GM18511 (cell line): ENCODE data around the gene ETS1.
A peak's percentile ranks its signal among the peaks of the same experiment; 100 is the strongest.

Experiments used
- ATAC-seq: cut with Tn5 transposase; IDR thresholded peaks from one replicate; pipeline ENCODE4 v1.9.1; 2021; ENCODE audit warnings: mild to moderate bottlenecking, moderate library complexity; ENCODE audit not compliant: unreplicated experiment

ETS1 gene

GRCh38 chr11:128504486-128504885 lies 82.9 kb downstream of the ETS1 start:
- ATAC-seq: no peak

GRCh38 chr11:128503245-128503991 lies 83.9 kb downstream of the ETS1 start:
- ATAC-seq: no peak

GRCh38 chr11:128502726-128503125 lies 84.6 kb downstream of the ETS1 start:
- ATAC-seq: no peak

- ATAC-seq: no peak
Measured at GRCh38 chr11:128501632-128502549, 85.5 kb downstream of the ETS1 start.

GRCh38 chr11:128501008-128501407 lies 86.3 kb downstream of the ETS1 start:
- no peak for ATAC-seq

GRCh38 chr11:128500493-128500892 lies 86.9 kb downstream of the ETS1 start:
- no peak for ATAC-seq

GRCh38 chr11:128499613-128500253 lies 87.6 kb downstream of the ETS1 start:
- no peak for ATAC-seq

GRCh38 chr11:128498721-128499245 lies 88.6 kb downstream of the ETS1 start:
- ATAC-seq: no peak

GRCh38 chr11:128497776-128498095 lies 89.6 kb downstream of the ETS1 start:
- ATAC-seq: no peak

GRCh38 chr11:128497061-128497775 lies 90.1 kb downstream of the ETS1 start:
- ATAC-seq: peak; percentile 79

GRCh38 chr11:128496692-128497060 lies 90.7 kb downstream of the ETS1 start:
- ATAC-seq: peak; percentile 42

GRCh38 chr11:128496249-128496648 lies 91.1 kb downstream of the ETS1 start:
- ATAC-seq: no peak

- ATAC-seq: no peak
Measured at GRCh38 chr11:128494418-128495332, 92.7 kb downstream of the ETS1 start.

GRCh38 chr11:128493570-128493965 lies 93.8 kb downstream of the ETS1 start:
- ATAC-seq: no peak

- ATAC-seq: no peak
Measured at GRCh38 chr11:128492903-128493569, 94.3 kb downstream of the ETS1 start.

- no peak for ATAC-seq
Measured at GRCh38 chr11:128492461-128492860, 94.9 kb downstream of the ETS1 start.

- ATAC-seq: no peak
Measured at GRCh38 chr11:128491195-128491936, 96.0 kb downstream of the ETS1 start.

- ATAC-seq: no peak
Measured at GRCh38 chr11:128490092-128490491, 97.3 kb downstream of the ETS1 start.

GRCh38 chr11:128488471-128488870 lies 98.9 kb downstream of the ETS1 start:
- no peak for ATAC-seq
